GM19467 (cell line): ENCODE data around the gene WNT9A.

ENCODE experiments used
- ATAC-seq: cut with Tn5 transposase; IDR thresholded peaks from one replicate; pipeline ENCODE4 v1.9.1; 2021; ENCODE audit warnings: mild to moderate bottlenecking, moderate library complexity; ENCODE audit not compliant: unreplicated experiment

The WNT9A gene

DNA sequence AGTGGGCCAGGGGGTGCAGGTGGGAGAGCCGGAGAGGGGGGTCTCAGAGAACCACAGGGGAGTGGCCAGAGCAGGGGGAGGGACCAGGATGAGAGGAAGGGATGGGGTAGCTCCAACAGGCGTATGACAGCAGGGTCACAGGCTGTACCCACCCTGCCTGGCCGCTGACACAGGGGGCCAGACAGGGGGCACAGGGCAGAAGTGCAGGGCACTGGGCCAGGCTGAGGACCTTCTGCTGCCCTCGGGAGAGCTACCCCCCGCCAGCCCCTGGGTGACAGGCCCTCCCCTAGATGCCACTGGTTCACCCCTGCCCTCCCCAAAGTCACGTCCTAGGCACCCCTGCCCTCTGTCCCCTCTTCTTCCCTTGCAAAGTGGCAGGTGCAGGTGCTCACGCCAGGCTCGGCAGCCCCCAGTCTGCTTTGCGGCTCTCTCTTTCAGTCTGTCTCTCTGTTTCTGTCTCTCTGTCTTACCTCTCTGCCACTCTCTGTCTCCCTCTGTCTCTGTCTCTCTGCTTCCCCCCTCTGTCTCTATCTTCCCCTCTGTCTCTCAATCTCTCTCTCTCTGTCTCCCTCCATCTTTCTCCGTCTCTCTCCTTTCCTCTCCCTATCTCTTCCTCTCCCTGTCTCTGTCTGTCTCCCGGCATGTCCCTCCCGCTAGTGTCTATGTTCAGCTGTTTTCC lies 48.5 kb downstream of the WNT9A start:
- no peak for ATAC-seq

DNA sequence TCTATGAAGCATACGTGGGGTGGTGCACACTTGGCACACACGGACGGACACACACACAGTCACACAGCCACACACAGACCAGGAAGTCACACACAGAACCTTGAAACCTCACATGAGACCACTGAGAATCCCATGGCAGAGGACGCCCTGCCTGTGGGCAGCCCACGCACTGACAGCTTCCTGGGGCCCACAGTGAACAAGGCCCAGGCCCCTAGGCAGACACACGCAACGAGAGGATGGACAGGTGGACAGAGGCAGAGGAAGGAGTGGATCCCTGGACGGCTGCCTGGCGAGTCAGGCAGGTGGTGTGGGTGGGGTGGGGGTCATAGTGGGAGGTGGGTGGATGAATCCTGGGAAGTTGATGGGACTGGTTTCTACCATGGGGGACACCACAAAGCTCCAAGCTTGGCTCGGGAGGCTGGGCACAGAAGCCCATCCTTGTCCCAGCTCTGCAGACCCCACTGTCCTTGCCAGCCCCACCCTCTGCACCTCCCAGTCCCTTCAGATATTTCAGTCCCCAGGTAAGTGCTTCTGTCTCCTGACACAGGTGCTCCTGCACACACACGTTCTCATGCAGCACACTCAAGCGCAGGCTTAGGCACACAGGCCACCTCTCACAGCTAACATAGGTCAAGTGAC lies 49.1 kb downstream of the WNT9A start:
- ATAC-seq = no peak

DNA sequence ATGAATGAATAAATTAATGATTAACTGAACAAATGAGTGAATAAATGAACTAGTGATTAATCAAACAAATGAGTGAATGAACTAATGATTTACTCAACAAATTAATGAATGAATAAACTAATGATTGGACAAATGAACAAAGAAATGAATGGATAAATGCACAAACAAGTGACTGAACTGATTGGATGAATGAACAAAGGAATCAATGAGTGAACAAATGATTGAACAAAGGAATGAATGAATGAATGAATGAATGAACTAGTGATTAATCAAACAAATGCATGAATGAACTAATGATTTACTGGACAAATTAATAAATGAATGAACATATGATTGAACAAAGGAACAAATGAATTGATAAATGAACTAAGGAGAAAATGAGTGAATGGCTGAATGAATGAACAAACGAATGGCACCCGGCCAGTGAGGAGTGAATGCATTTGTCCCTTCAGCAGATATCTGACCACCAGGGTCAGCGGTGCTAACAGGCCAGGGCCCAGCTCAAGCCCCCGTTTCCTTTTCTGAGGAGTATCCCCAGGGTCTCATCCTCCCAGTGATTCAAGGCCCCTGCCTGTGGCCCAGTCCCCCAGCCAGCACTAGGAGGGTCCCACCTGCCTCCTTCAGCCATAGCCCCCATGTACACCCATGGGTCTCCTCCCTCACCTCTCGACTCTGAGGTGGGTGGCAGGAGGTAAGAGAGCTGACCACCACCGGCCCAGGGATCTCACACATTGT lies 49.9 kb downstream of the WNT9A start:
- ATAC-seq = no peak

DNA sequence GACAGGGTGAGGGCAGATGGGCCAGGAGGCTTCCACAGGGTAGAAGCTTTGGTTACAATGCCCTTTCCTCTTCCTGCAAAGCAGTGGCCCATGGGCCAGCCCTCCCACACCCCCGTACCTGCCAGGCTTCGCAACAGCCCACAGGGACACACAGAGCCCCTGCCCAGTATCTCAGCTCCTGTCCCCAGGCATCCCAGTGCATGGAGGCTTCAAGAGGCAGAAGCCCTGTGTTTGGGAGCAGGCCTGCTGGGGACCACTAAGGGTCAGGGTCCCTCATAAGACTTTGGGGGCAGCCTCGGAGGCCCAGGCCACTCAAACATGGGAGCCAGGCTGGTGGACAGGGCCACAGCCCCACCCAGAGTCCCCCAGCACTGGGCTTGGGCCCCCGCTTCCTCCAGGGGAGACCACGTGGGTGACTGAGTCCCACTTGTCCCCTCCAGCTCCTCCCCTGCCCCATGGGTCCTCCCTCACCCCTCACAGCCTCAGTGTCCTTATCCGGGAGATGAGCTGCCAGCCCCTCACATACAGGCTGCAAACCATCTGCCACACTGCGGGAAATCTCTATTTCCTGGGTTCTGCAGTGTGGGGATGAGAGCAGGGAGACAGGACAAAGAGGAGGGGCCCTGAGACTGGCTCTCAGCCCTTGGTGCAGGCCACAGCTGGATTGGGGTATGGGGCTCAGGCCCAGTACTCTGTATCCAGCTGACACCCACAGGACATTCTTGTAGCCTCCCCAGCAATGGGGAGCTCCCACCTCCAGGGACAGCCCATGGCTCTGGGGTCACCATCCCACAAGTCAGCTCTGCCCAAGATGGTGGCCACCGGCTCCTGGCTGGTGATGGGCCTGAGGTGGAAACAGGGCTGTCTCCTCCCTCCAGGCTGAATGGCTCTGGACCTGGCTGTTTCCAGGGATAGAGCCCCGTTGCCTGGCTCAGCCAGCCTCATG lies 50.7 kb downstream of the WNT9A start:
- ATAC-seq = no peak

DNA sequence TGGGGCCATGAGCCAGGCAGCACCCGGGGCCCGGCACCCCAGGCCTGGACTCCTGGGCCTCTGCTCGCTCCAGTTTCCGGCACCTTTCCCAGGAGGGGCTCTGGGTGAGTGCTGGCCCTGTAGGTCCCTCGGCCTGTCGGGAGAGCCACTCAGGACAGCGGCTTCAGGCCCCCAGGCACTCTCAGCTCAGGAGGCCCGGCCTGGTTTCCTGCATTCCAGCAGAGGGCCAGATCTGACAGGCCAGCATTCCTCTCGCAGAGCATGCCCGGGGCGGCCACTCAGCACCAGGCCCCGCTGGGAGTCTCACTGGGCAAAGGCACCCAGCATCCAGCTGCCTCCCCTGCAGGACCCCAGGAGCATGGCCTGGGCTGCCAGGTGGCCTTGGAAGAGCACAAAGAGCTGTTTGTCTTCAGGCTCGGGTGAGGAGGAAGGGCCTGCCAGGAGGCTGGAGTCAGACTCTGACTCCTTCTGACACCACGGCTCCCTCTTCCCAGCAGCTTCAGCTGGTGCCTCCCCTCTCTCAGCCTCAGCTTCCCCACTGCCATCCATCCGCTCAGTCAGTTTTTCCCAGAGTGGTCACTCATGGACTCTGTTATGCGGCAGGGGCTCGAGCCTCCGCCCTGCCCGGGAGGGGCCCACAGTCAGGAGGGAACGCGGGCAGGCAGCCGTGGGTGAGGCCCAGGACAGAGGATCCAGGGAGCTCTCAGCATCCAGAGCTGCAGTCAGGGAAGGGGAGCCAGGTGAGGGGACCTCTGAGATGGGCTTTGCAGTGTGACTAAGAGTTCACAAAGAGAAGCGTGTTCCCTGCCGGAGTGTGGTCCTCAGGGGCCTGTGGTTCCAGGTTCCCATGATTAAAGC lies 51.7 kb downstream of the WNT9A start:
- ATAC-seq = no peak

DNA sequence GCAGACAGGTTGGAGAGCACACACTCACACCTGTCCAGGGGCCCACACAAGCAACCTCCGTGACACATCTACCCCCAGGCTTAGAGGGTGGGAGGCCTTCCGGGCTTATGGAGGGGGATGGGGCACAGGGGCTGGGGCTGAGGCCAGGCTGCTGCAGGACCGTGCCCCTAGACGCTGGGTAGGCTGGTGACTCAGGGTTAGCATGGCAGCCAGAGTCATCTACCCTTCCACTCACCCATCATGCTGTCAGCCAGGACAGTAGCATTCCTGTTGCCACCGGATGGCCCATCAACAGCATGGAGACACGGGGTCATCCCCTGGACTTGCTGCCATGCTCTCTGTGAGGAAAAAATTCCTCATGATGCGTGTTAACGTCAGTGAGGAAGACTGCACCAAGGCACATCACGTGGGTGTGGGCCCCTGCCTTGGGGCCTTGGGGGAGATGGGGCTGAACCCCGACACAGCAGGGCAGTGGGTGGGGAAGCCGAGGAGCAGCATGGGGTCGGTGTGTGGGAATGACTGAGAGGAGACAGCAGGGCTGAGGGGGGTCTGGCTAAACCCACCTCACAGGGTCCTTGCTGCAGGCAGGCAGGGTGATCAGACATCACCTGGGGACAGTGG lies 52.8 kb downstream of the WNT9A start:
- ATAC-seq = no peak

DNA sequence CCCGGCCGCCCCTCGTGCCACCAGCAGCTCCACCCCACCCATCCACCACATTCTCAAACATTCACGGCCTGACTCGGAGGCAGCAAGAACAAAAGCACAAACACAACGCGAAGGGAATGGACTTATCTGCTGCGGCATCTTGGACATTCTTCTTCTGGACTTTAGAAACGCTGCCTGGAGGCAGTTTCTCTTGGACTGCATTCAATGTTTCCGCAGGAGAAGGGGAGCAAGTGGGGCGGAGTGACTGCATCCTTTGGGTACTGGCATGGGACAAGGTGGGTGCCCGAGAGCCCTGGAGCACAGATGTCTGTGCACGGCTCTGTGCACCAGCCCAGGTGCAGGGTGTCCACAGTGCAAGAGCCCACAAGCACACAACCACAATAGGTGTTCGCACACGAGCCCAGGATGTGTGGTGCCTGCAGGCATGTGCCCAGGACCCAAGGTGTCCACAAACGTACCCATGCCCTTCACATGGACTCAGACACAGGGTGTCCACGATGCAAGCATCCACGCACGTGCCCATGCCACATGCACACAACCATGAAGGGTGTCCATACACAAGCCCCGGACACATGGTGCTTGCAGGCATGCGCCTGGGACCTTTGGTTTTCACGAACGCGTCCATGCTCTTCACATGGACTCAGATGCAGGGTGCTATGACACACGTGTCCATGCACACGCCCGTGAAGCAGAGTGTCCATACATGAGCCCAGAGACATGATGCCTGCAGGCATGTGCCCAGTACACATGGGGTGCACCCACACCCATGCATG lies 53.6 kb downstream of the WNT9A start:
- no peak for ATAC-seq

DNA sequence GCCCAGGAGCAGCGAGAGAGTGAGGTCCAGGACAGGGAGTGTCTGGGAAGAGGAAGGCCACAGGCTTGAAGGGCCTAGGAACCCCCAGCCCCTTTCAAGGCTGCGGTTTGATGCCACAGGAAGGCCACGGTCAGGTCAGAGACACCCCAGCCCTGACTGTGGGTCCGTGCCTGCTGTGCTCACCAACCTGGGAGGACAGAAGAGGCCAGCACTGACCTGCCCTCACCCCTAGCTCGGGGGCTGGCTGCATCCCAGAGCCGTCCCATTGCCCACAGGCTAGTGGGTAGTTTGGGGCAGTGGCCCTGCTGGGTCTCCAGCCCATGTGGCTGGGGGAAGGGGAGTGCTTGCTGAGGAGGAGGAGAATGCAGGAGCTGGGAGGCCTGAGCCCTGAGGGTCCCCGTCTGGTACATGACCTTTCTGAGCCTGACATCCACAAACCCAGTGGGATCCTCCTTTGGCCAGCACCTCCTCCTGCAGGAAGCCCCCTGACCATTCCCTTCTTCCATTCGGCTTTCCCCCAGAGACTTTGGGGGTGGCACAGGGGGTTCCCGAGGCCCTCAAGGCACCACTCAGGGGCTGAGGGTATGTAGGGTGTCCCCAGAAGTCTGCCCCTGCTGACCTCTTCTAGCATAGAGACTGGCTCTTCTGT lies 54.3 kb downstream of the WNT9A start:
- ATAC-seq = no peak

DNA sequence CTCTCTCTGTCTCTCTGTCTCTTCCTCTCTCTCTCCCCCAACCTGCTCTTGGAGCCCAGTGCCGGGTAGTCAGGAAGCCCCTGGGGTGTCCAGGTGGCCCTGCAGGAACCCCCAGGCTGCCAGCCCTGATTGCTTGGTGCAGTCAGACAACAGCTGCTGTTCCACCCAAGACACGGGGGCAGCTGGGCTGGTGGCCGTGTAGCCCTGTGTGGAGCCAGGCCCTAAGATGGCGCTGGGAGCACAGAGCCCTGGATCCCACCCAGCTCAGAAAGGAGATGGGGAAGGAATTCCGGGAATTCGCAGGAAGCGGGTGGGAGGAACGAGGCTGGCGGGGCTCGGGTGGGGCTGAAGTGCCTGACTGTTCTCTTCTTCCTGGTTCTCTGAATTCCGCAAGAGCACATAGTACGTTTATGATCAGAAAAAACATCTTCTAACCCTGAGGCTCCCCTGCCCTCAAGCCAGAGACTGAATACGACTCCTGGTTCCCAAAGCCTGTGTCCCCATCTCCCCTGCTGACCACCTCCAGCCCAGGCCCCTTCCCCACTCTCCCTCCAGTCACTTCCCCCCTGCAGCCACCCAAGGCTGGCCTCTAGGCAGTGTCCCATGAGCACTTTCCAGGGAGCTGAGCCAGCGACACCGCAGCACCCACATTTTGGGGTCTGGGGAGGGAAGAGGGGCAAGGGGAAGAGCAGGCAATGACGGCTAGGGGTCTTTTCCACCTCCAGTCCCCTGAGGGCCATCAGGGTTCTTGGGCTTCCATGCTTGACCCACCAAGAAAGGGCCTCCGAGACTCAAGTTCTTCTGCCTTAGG lies 55.0 kb downstream of the WNT9A start:
- no peak for ATAC-seq

DNA sequence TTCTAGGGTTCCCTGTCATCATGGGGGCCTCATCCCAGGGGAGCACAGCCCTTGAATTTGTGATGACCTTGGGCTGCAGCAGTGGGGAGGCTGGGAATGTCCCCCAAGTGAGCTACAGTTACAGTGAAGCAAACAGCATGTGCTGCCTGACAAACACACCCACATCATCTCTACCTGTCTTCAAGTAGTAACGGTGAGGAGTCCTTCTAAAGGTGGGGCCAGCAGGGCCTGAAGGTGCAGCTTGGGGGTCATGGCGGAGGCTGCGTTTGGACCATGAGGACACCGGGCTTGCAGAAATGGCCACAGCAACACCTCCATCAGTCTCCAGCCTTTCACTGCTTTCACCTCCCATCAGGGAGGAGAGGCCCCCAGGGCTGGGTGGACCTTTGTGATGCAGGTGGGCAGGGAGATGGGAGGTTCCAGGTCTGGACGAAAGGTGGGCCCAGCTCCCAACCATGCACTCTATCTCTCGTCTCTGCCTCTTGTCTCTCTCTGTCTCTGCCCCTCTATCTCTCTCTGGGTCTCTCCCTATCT lies 55.7 kb downstream of the WNT9A start:
- no peak for ATAC-seq

DNA sequence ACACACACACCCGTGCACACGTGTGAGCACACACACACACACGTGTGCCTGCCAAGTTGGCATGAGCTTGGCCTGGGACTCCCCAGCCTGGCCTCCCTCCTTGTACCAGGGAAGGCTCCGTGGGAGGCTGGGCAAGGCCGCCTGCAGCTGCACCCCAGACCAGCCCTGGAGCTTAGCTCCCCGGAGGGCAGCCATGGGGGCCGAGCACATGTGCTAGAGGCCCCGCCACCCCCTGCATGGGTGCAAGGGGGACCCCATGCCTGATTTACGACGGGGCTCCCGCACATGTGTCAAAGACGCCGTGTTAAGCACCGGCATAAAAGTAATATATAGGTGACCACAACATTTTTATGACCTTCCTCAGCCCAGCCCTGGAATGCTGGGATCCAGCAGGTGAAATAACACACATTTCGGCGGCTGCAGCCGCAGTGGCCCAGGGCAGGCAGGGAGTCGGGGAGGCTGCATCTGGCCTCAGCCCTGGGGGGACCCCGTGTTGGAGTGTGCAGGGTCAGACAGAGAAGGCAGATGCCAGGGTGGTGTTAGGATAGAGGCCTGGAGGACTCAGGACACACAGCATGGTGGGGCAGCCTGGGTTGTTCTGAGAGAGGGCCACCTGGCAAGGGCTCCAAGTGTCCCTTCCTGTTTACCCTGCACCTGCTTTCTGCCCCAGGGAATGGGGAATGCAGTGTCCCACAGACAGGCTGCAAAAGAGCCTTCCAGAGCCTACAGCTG lies 56.3 kb downstream of the WNT9A start:
- ATAC-seq = no peak

DNA sequence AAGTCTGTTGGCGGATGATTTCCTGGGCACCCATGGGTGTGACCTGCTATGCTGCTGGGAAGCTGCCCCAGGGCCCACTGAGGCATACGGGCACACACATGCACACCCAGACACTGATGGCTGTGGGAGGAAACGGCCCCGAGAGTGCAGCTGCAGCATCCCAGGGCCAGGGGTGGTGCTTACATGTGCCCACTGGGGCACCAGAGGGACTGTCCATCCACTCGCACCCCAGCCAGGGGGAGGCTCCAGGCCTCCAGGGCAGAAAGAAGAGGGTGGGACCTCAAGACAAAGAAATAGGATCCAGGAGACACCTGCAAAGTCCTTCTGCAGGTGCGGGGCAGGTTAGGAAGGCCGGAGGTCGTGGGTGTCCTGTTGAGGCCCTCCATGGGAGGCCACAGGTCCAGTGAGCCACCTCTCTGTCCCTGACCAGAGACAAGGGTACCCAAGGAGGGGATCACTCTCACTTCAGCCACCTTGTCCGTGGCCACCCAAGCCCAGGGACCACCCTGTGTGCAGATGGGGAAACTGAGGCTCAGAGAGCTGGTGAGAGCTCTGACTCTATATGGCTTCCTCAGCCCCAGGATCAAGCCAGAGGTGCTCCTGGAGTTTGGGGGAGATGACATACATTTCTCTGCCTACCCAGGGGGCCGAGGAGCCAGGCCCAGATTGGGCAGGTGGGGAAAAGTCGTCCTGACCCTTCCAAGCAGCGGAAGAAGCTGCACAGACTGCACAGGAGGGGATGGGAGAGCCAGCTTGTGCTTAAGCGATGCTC lies 57.1 kb downstream of the WNT9A start:
- ATAC-seq = no peak

DNA sequence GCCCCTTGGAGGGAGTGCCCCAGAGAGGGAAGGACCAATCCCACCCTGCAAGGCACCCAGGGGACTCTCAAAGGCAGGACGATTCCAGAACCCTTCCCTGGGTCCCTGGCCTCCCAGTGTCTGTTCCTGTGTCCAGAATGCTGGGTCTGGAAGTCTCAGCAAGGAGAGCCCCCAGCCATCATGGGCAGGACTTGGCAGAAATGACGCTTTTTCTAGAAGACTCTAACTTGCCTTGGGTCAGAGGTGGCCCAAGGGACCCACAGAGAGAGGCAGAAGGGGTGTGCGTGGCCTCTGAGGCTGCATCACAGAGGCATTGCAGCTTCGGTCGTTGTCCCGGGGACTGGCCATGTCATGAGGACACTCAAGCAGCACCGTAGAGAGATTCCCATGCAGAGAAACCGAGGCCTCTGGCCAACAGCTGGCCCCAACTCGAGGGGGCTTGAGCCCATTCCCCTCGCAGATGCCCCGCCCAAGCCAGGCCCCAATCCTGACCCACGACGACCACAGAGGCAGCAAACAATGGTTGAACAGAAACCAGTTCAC lies 57.8 kb downstream of the WNT9A start:
- ATAC-seq = no peak

DNA sequence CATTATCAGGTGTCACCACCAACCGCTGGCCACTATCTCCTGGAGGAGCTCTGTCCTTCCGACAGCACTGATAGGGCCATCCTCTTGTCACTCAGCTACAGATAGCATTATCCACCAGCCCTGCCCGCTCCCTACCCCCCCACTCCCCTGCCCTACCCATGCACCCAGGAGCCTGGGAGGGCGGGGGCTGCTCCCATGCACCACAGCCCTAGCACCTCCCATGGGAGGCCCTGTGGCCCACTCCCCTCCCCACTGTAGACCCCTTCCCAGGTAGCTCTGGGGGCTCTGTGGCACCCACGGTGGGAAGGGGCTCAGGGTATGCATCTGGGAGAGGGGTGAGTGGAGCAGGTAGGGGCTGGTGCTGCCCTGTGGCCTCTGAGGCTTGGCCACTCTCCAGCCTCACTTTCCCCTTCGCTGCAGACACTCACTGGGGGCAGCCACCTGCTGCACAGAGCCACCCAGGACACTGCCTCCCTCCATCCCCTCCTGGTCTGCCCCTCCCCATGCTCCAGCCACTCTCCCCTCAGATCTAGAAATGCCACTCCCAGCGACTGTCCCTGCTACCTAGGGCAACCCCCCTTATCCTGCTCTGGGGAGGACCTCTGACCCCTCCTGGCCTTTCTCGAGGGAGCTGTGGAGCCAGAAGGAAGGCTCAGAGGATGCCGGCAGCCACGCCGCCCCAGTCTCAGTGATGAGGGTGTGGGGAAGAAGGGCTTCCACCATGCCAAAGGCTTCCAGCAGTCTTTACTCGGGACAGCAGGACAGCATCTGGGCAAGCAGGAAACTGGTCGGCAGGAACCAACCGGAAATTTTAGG lies 58.5 kb downstream of the WNT9A start:
- ATAC-seq = no peak
